Liver (tissue), 9 donors: ENCODE data around the gene FGFRL1. TPM values are rescaled to one million over a fixed set of nuclear protein-coding genes. Genes with fewer than 3 reads are reported as not detected.

ENCODE experiments used
- DNase-seq: peaks from one replicate; pipeline ENCODE4 v3.0.0-alpha.2; 2017; ENCODE audit warnings: low spot score
- H3K27ac ChIP-seq, 2 donors: one replicate each; pipeline ENCODE4 v1.7.0; 2013; ENCODE audit warnings: inconsistent platforms in 2 of 2, low read length in 2 of 2, control low read depth in 1 of 2, low read depth in 1 of 2, mild to moderate bottlenecking in 1 of 2
- H3K27me3 ChIP-seq, 4 donors: one replicate each; pipeline versions ENCODE4 v1.6.1 to v1.7.0; 2013; ENCODE audit warnings: low read length in 3 of 4, inconsistent platforms in 1 of 4, mild to moderate bottlenecking in 1 of 4, moderate library complexity in 1 of 4; ENCODE audit not compliant: control insufficient read depth in 4 of 4, insufficient read depth in 4 of 4
- H3K36me3 ChIP-seq, 4 donors: one replicate each; pipeline versions ENCODE4 v1.6.1 to v1.7.0; 2013; ENCODE audit warnings: low read length in 3 of 4, mild to moderate bottlenecking in 3 of 4, low read depth in 1 of 4, moderate library complexity in 1 of 4; ENCODE audit not compliant: control insufficient read depth in 4 of 4, insufficient read depth in 3 of 4
- H3K4me1 ChIP-seq, 4 donors: one replicate each; pipeline versions ENCODE4 v1.6.1 to v1.7.0; 2013; ENCODE audit warnings: low read length in 3 of 4, mild to moderate bottlenecking in 3 of 4, moderate library complexity in 1 of 4; ENCODE audit not compliant: control insufficient read depth in 4 of 4, insufficient read depth in 4 of 4
- H3K4me3 ChIP-seq, 3 donors: one replicate each; pipeline versions ENCODE4 v1.6.1 to v1.7.0; 2013; ENCODE audit warnings: low read length in 3 of 3, control low read depth in 1 of 3, low read depth in 1 of 3, mild to moderate bottlenecking in 1 of 3
- H3K9ac ChIP-seq, 2 donors: one replicate each; pipeline ENCODE4 v1.7.0; 2013; ENCODE audit warnings: low read length in 2 of 2, mild to moderate bottlenecking in 2 of 2, moderate library complexity in 2 of 2, control low read depth in 1 of 2, low read depth in 1 of 2
- H3K9me3 ChIP-seq, 4 donors: one replicate each; pipeline versions ENCODE4 v1.6.1 to v1.7.0; 2013; ENCODE audit warnings: low read length in 3 of 4; ENCODE audit not compliant: control insufficient read depth in 4 of 4
- CTCF ChIP-seq: fragments of 150-350 bp; IDR thresholded peaks from 2 replicates; pipeline ENCODE4 v1.5.1; 2017; ENCODE audit warnings: improper control_type of control experiment, low read depth, low read length; ENCODE audit not compliant: missing input control
- EGR1 ChIP-seq, 2 donors: IDR thresholded peaks; 2 replicates each; pipeline ENCODE4 v1.6.1; 2016 to 2018; ENCODE audit warnings: antibody characterized with exemption in 2 of 2, low read depth in 2 of 2
- FOXA1 ChIP-seq: IDR thresholded peaks from 2 replicates; pipeline ENCODE4 v1.6.1; 2016; ENCODE audit warnings: antibody characterized with exemption
- FOXA2 ChIP-seq: IDR thresholded peaks from 2 replicates; pipeline ENCODE4 v1.6.1; 2016; ENCODE audit warnings: antibody characterized with exemption
- GABPA ChIP-seq, 2 donors: IDR thresholded peaks in 1 of 2; conservative IDR thresholded peaks in 1 of 2; 2 replicates each; pipeline ENCODE4 v1.6.1; 2016; ENCODE audit warnings: antibody characterized with exemption in 2 of 2, mild to moderate bottlenecking in 1 of 2, moderate library complexity in 1 of 2
- HNF4A ChIP-seq, 2 donors: conservative IDR thresholded peaks; 2 replicates each; pipeline ENCODE4 v1.6.1; 2016; ENCODE audit warnings: antibody characterized with exemption in 2 of 2, mild to moderate bottlenecking in 2 of 2
- JUND ChIP-seq, 2 donors: IDR thresholded peaks; 2 replicates each; pipeline ENCODE4 v1.6.1; 2016; ENCODE audit warnings: antibody characterized with exemption in 2 of 2
- NR2F2 ChIP-seq: IDR thresholded peaks from 2 replicates; pipeline ENCODE4 v1.6.1; 2016; ENCODE audit warnings: antibody characterized with exemption
- RAD21 ChIP-seq, 2 donors: IDR thresholded peaks; 2 replicates each; pipeline ENCODE4 v1.6.1; 2016; ENCODE audit warnings: antibody characterized with exemption in 2 of 2, mild to moderate bottlenecking in 2 of 2
- RXRA ChIP-seq, 2 donors: IDR thresholded peaks; 2 replicates each; pipeline ENCODE4 v1.6.1; 2017 to 2018; ENCODE audit warnings: antibody characterized with exemption in 2 of 2, mild to moderate bottlenecking in 1 of 2
- SP1 ChIP-seq: IDR thresholded peaks from 2 replicates; pipeline ENCODE4 v1.6.1; 2018; ENCODE audit warnings: antibody characterized with exemption, mild to moderate bottlenecking
- TAF1 ChIP-seq: conservative IDR thresholded peaks from 2 replicates; pipeline ENCODE4 v1.6.1; 2016; ENCODE audit warnings: antibody characterized with exemption, mild to moderate bottlenecking
- YY1 ChIP-seq: IDR thresholded peaks from 2 replicates; pipeline ENCODE4 v1.6.1; 2016; ENCODE audit warnings: antibody characterized with exemption, mild to moderate bottlenecking
- WGBS: extraction: QIAGEN DNeasy Blood & Tissue Kit; methylation state at CpG from one replicate; pipeline ENCODE4 v1.1.7; 2013; 5-methylcytosine and 5-hydroxymethylcytosine counted together
- polyA plus RNA-seq, 2 donors: library from polyadenylated mRNA; stranded (reverse) in 1 of 2; unstranded in 1 of 2; fragments of 200-250 nt in 1 of 2; fragments of >200 nt in 1 of 2; fragmentation: Nextera tagmentation in 1 of 2; extraction: Ambion mirVana in 1 of 2; gene quantifications; one replicate each; pipeline versions ENCODE4 v1.2.1 to v1.2.3, GENCODE V29; 2013 to 2015
- total RNA-seq, 2 donors: library from RNA; depleted of rRNA; stranded (reverse); fragments of >200 nt; gene quantifications; one replicate each; pipeline ENCODE4 v1.2.3, GENCODE V29; 2014
- TF ChIP-seq, protein P1 (sequence below): IDR thresholded peaks from 2 replicates; pipeline ENCODE4 v1.6.1; 2016; ENCODE audit warnings: antibody characterized with exemption, mild to moderate bottlenecking
- TF ChIP-seq, protein P2 (sequence below): IDR thresholded peaks from 2 replicates; pipeline ENCODE4 v1.6.1; 2016; ENCODE audit warnings: antibody characterized with exemption
- TF ChIP-seq, protein P3 (sequence below): IDR thresholded peaks from 2 replicates; pipeline ENCODE4 v1.6.1; 2016; ENCODE audit warnings: antibody characterized with exemption
- TF ChIP-seq, protein P4 (sequence below): IDR thresholded peaks from 2 replicates; pipeline ENCODE4 v1.6.1; 2016; ENCODE audit warnings: antibody characterized with exemption
- donor health status: healthy.
- donor health status: healthy.
- donor health status: healthy.
- donor health status: healthy.
- donor health status: healthy.

FGFRL1 gene
- total and polyA plus RNA-seq, 4 donors, result 14.2 to 49.1 (median 22.4) TPM

DNA sequence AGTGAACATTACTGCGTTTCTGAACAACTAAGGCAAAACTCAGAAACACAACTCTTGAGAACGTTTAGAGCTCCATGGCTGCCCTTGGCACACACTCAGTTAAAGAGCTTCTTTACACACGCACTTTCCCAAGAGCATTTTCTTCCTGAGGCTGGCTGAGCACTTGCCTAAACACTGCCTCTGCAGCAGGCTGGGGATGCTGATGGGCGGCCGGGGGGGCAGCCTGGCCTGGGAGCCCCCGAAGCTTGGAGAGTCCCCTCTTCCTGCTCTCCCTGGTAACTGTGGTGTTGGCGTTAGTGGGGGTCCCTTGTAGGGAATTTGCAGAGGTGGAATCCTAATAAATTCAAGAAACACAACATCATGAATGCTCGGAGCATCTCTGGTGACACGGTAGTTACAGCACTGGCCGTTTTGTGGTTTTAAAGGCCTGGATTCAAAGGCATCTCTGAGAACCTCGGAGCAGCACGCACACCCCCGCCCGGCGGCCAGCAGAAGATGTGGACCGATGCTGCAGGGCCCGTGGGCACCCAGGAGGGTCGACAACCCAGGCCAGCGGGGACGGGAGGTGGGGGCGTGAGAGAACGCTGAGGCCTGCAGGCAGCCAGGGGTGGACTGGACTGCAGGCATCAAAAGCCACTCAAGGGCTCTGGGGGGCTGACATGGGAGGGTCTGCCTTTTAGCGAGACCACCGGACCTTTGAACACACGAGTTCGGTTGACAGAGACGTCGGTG, 45.4 kb downstream of the FGFRL1 start (continued):
- TF ChIP-seq JUND (IDR thresholded peaks at IDR 0.05), result no peak

DNA sequence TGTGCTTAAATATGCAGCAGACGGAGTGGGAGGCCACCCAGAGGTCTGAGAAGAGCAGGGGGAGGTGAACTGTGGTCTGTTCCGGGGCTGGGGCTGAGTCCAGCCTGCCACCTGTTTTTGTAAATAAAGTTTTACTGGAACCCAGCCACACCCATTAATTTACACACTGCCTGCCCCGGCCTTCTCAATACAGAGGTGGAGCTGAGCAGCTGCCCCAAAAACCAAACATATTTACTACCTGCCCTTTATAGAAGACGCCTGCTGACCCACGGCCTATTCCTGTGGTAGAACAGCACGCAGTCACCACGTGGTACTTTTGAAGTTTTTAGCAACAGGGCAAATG, 45.9 kb downstream of the FGFRL1 start:
- no peak for TF ChIP-seq RXRA (IDR thresholded peaks at IDR 0.05)
- TF ChIP-seq, protein P1, sequence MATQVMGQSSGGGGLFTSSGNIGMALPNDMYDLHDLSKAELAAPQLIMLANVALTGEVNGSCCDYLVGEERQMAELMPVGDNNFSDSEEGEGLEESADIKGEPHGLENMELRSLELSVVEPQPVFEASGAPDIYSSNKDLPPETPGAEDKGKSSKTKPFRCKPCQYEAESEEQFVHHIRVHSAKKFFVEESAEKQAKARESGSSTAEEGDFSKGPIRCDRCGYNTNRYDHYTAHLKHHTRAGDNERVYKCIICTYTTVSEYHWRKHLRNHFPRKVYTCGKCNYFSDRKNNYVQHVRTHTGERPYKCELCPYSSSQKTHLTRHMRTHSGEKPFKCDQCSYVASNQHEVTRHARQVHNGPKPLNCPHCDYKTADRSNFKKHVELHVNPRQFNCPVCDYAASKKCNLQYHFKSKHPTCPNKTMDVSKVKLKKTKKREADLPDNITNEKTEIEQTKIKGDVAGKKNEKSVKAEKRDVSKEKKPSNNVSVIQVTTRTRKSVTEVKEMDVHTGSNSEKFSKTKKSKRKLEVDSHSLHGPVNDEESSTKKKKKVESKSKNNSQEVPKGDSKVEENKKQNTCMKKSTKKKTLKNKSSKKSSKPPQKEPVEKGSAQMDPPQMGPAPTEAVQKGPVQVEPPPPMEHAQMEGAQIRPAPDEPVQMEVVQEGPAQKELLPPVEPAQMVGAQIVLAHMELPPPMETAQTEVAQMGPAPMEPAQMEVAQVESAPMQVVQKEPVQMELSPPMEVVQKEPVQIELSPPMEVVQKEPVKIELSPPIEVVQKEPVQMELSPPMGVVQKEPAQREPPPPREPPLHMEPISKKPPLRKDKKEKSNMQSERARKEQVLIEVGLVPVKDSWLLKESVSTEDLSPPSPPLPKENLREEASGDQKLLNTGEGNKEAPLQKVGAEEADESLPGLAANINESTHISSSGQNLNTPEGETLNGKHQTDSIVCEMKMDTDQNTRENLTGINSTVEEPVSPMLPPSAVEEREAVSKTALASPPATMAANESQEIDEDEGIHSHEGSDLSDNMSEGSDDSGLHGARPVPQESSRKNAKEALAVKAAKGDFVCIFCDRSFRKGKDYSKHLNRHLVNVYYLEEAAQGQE, result no peak
- no peak for TF ChIP-seq SP1
- TF ChIP-seq HNF4A (conservative IDR thresholded peaks at IDR 0.05), result no peak
- no peaks in the 10 kb centered on the region for H3K36me3 ChIP-seq
- WGBS, result 64% methylated on average over 7 of the region's 7 CpGs
- H3K9ac ChIP-seq, result no peak overlapping the region
- H3K27me3 ChIP-seq, result peaks cover 0 to 14% (median 6%) of the 10 kb centered on the region in 4 donors
- no peak overlapping the region for H3K27ac ChIP-seq
- no peaks in the 10 kb centered on the region for H3K4me1 ChIP-seq
- DNase-seq, result no peak
- no peaks in the 10 kb centered on the region for H3K9me3 ChIP-seq
- no peak overlapping the region for H3K4me3 ChIP-seq

DNA sequence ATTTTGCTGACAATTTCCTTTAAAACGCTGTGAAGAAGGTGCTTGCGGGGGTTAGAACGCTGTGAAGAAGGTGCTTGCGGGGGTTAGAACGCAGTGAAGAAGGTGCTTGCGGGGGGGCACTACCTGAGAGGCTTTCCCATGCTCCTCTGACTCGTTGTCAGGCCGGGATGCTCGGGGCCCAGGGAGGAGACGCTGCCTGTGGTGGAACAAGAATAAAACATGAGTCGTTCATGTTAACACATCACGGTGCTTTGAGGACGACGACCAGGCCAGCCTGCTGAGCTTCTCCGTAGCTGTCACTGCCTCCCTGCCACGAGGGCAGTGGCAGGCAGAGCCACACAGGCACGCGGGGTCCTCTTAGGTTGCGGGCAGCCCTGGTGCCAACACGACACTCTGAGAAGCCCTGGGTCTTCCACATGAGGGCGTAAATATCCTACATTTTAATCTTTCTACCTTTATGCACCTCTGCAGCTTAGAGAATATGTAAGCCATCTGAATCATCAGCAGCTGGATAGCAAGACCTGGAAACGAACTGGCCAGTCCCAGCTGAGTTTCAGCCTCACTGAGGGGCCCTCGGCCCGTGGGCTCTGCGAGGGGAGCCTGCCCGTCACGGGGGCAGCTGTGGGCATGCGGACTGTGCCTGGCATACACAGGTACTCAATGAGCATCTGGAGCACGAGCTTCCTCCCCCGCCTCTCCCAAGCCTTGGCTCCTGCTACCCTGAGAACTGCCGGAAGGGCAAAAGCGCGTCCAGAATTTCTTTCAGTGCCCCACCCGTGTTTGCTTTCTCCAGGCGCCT, 47.0 kb downstream of the FGFRL1 start:
- Histone ChIP-seq H3K27me3 (peaks cover 0 to 15% (median 5%) of the 10 kb centered on the region in 4 donors), H3K9ac (no peak overlapping the region), H3K4me3 (no peak overlapping the region), H3K27ac (no peak overlapping the region), H3K4me1 (no peaks in the 10 kb centered on the region), H3K36me3 (no peaks in the 10 kb centered on the region), H3K9me3 (no peaks in the 10 kb centered on the region)
- no peak for DNase-seq
- 66% methylated on average over 35 of the region's 35 CpGs for WGBS
- TF ChIP-seq FOXA2, result no peak
- TF ChIP-seq SP1, result no peak
- no peak for TF ChIP-seq TAF1
- TF ChIP-seq GABPA (IDR thresholded peaks at IDR 0.05 in 1 of 2, conservative IDR thresholded peaks at IDR 0.05 in 1 of 2), result no peak
- TF ChIP-seq, protein P2, sequence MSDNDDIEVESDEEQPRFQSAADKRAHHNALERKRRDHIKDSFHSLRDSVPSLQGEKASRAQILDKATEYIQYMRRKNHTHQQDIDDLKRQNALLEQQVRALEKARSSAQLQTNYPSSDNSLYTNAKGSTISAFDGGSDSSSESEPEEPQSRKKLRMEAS, result no peak
- TF ChIP-seq EGR1 (IDR thresholded peaks at IDR 0.05; ENCODE audit: low read depth in 2 of 2), result no peak
- TF ChIP-seq NR2F2, result no peak
- TF ChIP-seq CTCF, result no peak
- TF ChIP-seq, protein P1, result no peak
- TF ChIP-seq RAD21 (IDR thresholded peaks at IDR 0.05), result no peak
- TF ChIP-seq, protein P3, sequence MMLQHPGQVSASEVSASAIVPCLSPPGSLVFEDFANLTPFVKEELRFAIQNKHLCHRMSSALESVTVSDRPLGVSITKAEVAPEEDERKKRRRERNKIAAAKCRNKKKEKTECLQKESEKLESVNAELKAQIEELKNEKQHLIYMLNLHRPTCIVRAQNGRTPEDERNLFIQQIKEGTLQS, result no peak
- TF ChIP-seq, protein P4, sequence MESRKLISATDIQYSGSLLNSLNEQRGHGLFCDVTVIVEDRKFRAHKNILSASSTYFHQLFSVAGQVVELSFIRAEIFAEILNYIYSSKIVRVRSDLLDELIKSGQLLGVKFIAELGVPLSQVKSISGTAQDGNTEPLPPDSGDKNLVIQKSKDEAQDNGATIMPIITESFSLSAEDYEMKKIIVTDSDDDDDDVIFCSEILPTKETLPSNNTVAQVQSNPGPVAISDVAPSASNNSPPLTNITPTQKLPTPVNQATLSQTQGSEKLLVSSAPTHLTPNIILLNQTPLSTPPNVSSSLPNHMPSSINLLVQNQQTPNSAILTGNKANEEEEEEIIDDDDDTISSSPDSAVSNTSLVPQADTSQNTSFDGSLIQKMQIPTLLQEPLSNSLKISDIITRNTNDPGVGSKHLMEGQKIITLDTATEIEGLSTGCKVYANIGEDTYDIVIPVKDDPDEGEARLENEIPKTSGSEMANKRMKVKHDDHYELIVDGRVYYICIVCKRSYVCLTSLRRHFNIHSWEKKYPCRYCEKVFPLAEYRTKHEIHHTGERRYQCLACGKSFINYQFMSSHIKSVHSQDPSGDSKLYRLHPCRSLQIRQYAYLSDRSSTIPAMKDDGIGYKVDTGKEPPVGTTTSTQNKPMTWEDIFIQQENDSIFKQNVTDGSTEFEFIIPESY, result no peak
- no peak for TF ChIP-seq YY1
- TF ChIP-seq HNF4A (conservative IDR thresholded peaks at IDR 0.05), result no peak
- TF ChIP-seq FOXA1, result no peak
- TF ChIP-seq JUND (IDR thresholded peaks at IDR 0.05), result no peak
- TF ChIP-seq RXRA (IDR thresholded peaks at IDR 0.05), result no peak
